ENCODE results near the gene SYNJ2.

- peak; percentile 38 for TF ChIP-seq POLR2A (IDR thresholded peaks at IDR 0.05; ENCODE audit: low read depth, low read length)
- TF ChIP-seq POLR2AphosphoS5 (IDR thresholded peaks at IDR 0.05; ENCODE audit: insufficient read depth, low read depth, low read length), result peak; percentile 68
- TF ChIP-seq, protein P1, sequence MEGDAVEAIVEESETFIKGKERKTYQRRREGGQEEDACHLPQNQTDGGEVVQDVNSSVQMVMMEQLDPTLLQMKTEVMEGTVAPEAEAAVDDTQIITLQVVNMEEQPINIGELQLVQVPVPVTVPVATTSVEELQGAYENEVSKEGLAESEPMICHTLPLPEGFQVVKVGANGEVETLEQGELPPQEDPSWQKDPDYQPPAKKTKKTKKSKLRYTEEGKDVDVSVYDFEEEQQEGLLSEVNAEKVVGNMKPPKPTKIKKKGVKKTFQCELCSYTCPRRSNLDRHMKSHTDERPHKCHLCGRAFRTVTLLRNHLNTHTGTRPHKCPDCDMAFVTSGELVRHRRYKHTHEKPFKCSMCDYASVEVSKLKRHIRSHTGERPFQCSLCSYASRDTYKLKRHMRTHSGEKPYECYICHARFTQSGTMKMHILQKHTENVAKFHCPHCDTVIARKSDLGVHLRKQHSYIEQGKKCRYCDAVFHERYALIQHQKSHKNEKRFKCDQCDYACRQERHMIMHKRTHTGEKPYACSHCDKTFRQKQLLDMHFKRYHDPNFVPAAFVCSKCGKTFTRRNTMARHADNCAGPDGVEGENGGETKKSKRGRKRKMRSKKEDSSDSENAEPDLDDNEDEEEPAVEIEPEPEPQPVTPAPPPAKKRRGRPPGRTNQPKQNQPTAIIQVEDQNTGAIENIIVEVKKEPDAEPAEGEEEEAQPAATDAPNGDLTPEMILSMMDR (IDR thresholded peaks at IDR 0.05; ENCODE audit: extremely low read depth in 1 of 2, insufficient read depth in 1 of 2, low read depth in 1 of 2, low read length in 2 of 2), result peak; percentile 67 to 79
- TF ChIP-seq MYC (IDR thresholded peaks at IDR 0.05; ENCODE audit: low read depth, low read length), result no peak
- TF ChIP-seq, protein P2, sequence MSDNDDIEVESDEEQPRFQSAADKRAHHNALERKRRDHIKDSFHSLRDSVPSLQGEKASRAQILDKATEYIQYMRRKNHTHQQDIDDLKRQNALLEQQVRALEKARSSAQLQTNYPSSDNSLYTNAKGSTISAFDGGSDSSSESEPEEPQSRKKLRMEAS (IDR thresholded peaks at IDR 0.05; ENCODE audit: insufficient read depth, insufficient read length), result no peak
- TF ChIP-seq EZH2 (IDR thresholded peaks at IDR 0.05; ENCODE audit: borderline replicate concordance, low read depth, low read length, severe bottlenecking), result no peak
- no peak for TF ChIP-seq JUN (IDR thresholded peaks at IDR 0.05; ENCODE audit: borderline replicate concordance, insufficient read depth, insufficient read length, low read depth)
Observed at GRCh38 chr6:157981395-157982101, at the start of gene SYNJ2.
